WTC11 (cell line): Measurements from ENCODE around the gene FAM50B. TPM values are rescaled to one million over a fixed set of nuclear protein-coding genes. Genes with fewer than 3 reads are reported as not detected.

Experiments used
- EMX1 ChIP-seq: fragments of 250-450 bp; sonication (Bioruptor Pico); IDR thresholded peaks from 2 replicates; pipeline ENCODE4 v1.8.0; 2021; ENCODE audit warnings: mild to moderate bottlenecking
- FOXJ3 ChIP-seq: sonication (generic); formaldehyde crosslinking; IDR thresholded peaks from 2 replicates; pipeline ENCODE4 v1.9.0; 2021; ENCODE audit warnings: missing genetic modification reagents, mild to moderate bottlenecking, borderline replicate concordance
- NR1H2 ChIP-seq: sonication (generic); formaldehyde crosslinking; IDR thresholded peaks from 2 replicates; pipeline ENCODE4 v1.9.0; 2021; ENCODE audit warnings: mild to moderate bottlenecking, moderate library complexity, missing genetic modification reagents
- ZNF263 ChIP-seq: sonication (generic); formaldehyde crosslinking; IDR thresholded peaks from 2 replicates; pipeline ENCODE4 v1.8.1; 2022; ENCODE audit warnings: low read depth, mild to moderate bottlenecking, moderate library complexity, missing genetic modification reagents
- total RNA-seq: library from RNA; stranded (reverse); gene quantifications from 3 replicates; pipeline ENCODE4 v1.2.3, GENCODE V29; 2021
- TF ChIP-seq, protein P1 (sequence below): sonication (generic); formaldehyde crosslinking; IDR thresholded peaks from 2 replicates; pipeline ENCODE4 v1.8.1; 2023; ENCODE audit warnings: mild to moderate bottlenecking, missing genetic modification reagents, moderate library complexity

FAM50B gene
- total RNA-seq, 1 experiment from 2014 or later, result 2.1 TPM

DNA sequence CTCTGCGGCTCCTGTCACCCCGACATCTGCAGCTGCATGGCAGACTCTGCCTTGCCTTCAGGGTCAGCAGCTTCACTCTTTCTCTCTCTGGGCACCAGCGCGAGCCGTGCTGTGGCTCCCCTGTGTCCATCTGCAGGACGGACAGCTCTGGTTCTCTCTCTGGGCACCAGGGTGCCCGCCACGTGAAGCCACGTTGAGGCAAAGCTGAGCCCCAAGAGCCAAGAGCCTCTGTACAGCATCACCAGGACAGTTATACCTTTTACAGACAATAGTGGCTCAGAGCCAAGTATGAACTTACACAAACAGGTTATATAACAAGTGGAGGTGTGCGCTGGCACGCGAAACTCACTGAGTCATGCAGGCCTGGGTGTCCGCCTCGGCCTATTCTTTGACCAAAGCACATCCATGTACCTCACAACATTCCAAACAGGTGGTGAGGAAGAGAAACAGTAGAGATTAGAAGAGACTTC is 50.8 kb downstream of the FAM50B start (continued):
- TF ChIP-seq, protein P1, sequence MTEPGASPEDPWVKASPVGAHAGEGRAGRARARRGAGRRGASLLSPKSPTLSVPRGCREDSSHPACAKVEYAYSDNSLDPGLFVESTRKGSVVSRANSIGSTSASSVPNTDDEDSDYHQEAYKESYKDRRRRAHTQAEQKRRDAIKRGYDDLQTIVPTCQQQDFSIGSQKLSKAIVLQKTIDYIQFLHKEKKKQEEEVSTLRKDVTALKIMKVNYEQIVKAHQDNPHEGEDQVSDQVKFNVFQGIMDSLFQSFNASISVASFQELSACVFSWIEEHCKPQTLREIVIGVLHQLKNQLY (CRISPR knock-in tag), result no peak
- no peak for TF ChIP-seq EMX1 (CRISPR knock-in tag)
- TF ChIP-seq FOXJ3 (CRISPR knock-in tag), result no peak
- TF ChIP-seq NR1H2 (CRISPR knock-in tag), result no peak
- TF ChIP-seq ZNF263 (CRISPR knock-in tag), result no peak

Other genes with a start within 250 kb of the FAM50B start
- 3.3 to 4.4 TPM (median 3.9 TPM) in 3 replicates for gene PXDC1, start 97.7 kb upstream of the FAM50B start, total RNA-seq
- gene FAM217A, start 229.8 kb downstream of the FAM50B start, total RNA-seq, result not detected in 3 replicates